RWPE1 (cell line): ENCODE data around the gene UNC45A.

Experiments
- CTCF ChIA-PET: fragments of 350-600 bp; sonication (Branson Sonifier 250); formaldehyde crosslinking; extraction: SDS; loops from one replicate; lab custom pipeline; 2021; lab: Yijun Ruan, JAX
- POLR2A ChIA-PET: fragments of 400-600 bp; formaldehyde crosslinking; extraction: SDS; loops from one replicate; lab custom pipeline; 2020; ENCODE audit warnings: antibody characterized with exemption; ENCODE audit not compliant: low non-redundant PET; lab: Yijun Ruan, JAX
- DNase-seq: peaks from one replicate; pipeline ENCODE4 v3.0.0; 2012; ENCODE audit warnings: low spot score
- H3K27ac ChIP-seq: fragments of 450-650 bp; 2 replicates; pipeline ENCODE4 v1.5.1; 2017
- CTCF ChIP-seq: fragments of 450-650 bp; conservative IDR thresholded peaks from 2 replicates; pipeline ENCODE4 v1.5.1; 2017; ENCODE audit warnings: low read depth, mild to moderate bottlenecking

Gene UNC45A

DNA sequence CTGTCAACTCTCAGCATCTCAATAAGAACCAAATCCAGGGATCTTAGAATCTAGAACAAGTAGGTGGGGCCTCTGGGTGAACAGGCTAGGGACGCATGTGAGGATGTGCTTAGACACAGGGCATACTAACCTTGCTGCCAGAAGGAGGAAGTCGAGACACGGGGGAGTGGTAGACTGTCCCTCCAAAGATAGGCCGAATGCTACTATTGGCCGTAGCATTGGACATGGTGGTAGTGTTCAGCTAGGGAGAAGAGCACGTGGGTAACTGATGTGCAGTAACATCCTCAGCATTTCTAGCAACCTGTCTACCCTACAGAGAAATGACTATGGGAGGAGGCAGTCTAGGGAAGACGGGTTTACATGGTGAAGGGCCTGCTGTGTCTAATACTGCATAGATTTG is 35.2 kb downstream of the UNC45A start:
- POLR2A ChIA-PET = no interaction called here
- CTCF ChIA-PET = no interaction called here

DNA sequence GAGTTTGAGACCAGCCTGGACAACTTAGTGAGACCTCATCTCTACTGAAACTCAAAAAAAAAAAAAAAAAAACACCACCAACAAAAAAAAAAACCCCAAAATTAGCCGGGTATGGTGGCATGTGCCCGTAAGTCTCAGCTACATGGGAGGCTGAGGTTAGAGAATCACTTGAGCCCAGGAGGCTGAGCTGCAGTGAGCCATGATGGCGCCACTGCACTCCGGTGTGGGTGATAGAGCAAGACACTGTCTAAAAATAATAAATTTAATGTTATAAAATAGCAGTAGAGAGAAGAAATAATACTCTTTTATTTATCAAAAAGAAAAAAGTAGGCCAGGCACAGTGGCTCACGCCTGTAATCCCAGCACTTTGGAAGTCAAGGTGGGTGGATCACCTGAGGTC is 37.0 kb downstream of the UNC45A start:
- TF ChIP-seq CTCF = no peak
- no peak for DNase-seq
- POLR2A ChIA-PET = no interaction called here
- CTCF ChIA-PET = interaction anchor here (0.6 kb wide), 2 partner anchors 16 to 286 kb away, joined by 3 read pairs; no protein-coding TSS in a partner anchor
- no peak overlapping the region for H3K27ac ChIP-seq

More for the DNA sequence above, 35.2 kb downstream of the UNC45A start:
- no peak overlapping the region for H3K27ac ChIP-seq
- DNase-seq = no peak
- TF ChIP-seq CTCF = no peak

DNA sequence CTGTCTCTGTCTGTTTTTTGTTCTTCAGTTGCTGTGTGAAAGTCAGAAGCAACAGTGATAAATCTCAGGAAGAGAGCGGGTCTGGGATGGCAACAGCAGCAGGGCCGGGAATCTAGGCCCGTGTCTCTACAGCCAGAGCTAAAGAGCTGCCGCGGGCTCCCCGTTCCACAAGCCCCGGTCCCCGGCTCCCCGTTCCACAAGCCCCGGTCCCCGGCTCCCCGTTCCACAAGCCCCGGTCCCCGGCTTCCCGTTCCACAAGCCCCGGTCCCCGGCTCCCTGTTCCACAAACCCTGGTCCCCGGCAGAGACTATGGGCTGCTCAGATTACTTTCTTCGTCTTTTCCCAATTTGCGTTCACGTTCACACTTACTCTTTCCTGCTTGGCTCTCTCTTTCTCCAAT is 39.1 kb downstream of the UNC45A start:
- POLR2A ChIA-PET = no interaction called here
- no peak for DNase-seq
- CTCF ChIA-PET = interaction anchor here (0.5 kb wide), 1 partner anchor 41 kb away, joined by 3 read pairs; no protein-coding TSS in a partner anchor
- no peak for TF ChIP-seq CTCF
- no peak overlapping the region for H3K27ac ChIP-seq

DNA sequence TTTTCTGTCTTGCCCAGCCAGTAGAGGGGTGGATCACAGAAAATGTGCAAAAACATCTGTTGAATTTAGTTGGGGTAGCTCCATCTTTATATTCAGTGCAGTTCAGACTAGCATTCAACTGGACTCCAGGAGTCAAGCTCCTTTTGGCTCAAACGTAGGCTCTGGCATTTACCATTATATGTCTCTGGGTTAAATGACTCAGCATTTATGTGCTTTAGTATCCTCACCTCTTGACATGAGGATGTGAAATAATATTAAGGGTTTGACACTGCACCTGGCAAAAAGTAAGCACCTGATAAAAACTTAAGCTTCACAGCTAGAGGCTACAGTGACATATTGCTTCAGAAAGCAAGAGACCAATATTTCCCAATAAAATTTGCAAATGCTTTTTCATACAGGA is 44.5 kb downstream of the UNC45A start:
- no peak for TF ChIP-seq CTCF
- CTCF ChIA-PET = interaction anchor here (0.6 kb wide), 1 partner anchor 24 kb away, joined by 4 read pairs; no protein-coding TSS in a partner anchor
- POLR2A ChIA-PET = no interaction called here
- H3K27ac ChIP-seq = no peak overlapping the region
- no peak for DNase-seq

DNA sequence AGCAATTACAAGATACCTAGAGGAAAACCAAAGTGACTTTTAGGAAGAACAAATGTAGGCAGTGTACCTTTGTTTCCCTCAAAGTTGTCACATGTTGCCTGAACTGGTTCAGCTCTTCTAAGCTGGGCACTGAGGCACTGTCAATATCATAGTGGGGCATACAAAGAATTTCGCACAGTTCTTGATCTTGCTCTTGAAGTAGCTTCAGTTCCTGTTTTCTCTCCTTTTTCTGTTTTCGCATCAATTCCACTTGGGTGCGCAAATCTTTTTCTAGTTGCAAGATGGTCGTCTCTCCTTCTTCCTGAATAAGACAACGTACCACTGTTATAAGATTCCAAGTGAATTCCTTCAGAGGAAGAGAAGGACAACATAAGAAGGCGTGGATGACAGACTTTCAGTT is 46.6 kb downstream of the UNC45A start:
- no peak for TF ChIP-seq CTCF
- ChIA-PET POLR2A (interaction anchor here (0.5 kb wide), 1 partner anchor 15 kb away, joined by 3 read pairs; no protein-coding TSS in a partner anchor), CTCF (interaction anchor here (0.7 kb wide), 1 partner anchor 25 kb away, joined by 5 read pairs; no protein-coding TSS in a partner anchor)
- H3K27ac ChIP-seq = no peak overlapping the region
- DNase-seq = no peak

DNA sequence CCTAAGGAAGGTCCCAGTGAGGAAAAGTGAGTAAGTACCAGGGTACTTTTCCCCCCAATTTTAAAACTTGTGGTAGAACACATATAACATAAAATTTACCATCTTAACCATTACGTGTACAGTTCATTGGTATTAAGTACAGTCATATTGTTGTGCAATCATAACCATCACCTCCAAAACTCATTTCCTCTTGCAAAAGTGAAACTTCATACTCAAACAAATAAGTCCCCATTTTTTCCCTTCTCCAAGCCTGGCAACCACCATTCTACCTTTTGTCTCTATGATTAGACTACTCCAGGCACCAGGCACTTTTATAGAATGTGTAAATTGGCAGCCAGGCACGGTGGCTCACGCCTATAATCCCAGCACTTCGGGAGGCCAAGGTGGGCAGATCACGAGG is 47.0 kb downstream of the UNC45A start:
- TF ChIP-seq CTCF = no peak
- CTCF ChIA-PET = interaction anchor here (0.9 kb wide), 1 partner anchor 58 kb away, joined by 3 read pairs; no protein-coding TSS in a partner anchor
- POLR2A ChIA-PET = no interaction called here
- no peak for DNase-seq
- H3K27ac ChIP-seq = peak overlapping the region; percentile 24; the same call in 1 of the 2 replicates
